GM13977 (cell line): Measurements from ENCODE around the gene PKP4.

Source experiments
- DNase-seq: peaks from one replicate; pipeline ENCODE4 v3.0.0; 2012; ENCODE audit warnings: low spot score
- CTCF ChIP-seq: IDR thresholded peaks from 2 replicates; pipeline ENCODE4 v1.5.1; 2012; ENCODE audit warnings: mild to moderate bottlenecking, control low read depth; ENCODE audit not compliant: insufficient read depth; ENCODE audit errors: extremely low read depth, missing control alignments
- in situ Hi-C: fragments of 300-500 bp; cut with MboI; formaldehyde crosslinking; loops from one replicate; pipeline ENCODE4 v1.12.0; 2022; ENCODE audit warnings: low sequenced_read_pairs, low pct_unique_long_range_greater_than_20kb, mixed read lengths, inconsistent platforms; ENCODE audit not compliant: unreplicated experiment

Gene PKP4

GRCh38 chr2:158650646-158651357 lies 194.1 kb downstream of the PKP4 start:
- TF ChIP-seq CTCF: no peak
- no peak for DNase-seq
- in situ Hi-C loops: no loop called here

DNA sequence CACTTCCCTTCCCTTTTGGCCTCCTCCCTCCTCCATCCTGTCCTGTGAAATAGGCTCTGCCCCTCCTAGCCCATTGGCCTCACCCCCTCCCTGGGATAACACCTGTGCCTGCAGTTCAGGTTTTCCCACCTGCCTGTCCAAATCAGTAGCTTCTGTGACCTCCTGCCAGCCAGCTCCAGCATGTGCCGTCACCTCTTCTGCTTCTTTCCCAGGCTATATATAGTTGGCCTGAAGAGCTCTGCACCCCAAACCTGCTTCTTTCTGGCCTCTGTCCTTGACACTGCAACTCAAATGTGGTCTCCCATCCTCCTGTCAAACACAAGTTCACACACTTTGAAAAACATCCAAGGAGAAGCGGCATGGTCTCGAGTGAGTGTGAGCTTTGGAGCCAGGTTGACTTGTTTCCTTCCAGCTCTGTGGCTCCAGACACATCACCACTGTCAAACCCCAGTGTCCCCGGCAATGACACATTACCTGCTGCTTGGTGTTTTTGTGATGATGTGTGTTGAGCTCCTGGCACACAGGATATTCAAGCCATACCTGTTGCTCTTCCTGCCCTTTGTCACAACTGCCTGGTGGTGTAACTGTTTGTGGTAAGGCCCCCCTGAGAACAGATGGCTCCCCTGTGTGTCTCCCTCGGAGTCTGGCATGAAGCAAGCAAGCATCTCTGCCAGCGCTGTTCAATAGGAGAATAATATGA lies 194.8 kb downstream of the PKP4 start:
- in situ Hi-C loops: no loop called here
- TF ChIP-seq CTCF: no peak
- no peak for DNase-seq

DNA sequence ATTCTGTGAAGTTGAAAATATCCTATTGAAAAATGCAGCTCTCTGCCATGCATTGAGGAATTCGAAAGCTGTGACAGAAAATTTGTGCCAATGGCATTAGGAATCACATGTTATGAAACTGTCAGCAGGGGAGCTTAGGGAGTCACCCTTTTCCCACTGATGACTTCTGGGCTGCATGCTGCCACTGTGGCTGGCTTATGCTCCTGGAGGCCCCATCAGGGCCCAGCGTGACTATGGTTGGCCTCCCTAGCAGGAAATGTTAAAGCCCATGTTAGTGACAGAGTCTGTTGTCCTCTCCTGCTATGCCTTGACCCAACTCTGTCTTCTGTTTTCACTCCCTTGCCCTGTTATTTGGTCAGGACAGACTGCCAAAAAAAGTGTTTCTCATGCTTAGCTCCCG lies 198.9 kb downstream of the PKP4 start:
- TF ChIP-seq CTCF: no peak
- no peak for DNase-seq
- in situ Hi-C loops: no loop called here

DNA sequence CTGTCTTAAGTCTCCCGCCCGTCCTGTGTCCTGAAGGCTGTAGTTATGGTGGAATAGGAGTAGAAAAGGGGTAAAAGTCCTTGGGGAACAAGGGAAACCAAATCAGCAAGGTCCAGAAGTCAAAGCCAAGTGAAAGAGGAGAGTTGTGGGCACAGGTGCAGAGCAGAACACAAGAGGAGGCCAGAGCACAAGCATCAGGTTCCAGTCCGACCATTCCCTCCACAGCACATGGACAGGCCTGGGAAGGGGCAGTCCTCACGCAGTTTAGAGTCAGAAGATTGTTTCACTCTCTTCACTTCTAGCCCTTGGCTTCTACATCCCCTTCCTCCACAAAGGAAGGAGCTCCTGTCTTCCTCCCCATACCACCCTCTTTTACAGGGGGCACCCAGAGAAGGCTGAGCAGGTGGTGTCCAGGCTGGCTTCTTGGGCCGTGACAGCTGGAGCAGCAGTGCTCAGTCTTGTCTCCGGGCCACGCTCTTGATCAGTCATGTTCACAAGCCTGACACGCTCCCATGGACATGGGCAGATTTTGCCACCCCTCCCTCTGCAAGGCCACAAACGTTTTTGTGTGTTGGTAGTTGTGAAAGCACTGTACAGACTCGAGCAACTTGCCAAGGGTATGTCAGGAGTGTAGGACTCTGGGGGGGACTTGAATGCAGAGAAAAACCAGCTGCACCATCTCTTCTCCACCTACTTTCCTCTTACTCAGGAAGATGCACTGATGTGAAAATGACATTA lies 199.9 kb downstream of the PKP4 start:
- in situ Hi-C loops: no loop called here
- no peak for DNase-seq
- TF ChIP-seq CTCF: no peak

GRCh38 chr2:158658396-158658795 lies 201.6 kb downstream of the PKP4 start:
- no peak for TF ChIP-seq CTCF
- DNase-seq: no peak
- in situ Hi-C loops: no loop called here

- no peak for TF ChIP-seq CTCF
- in situ Hi-C loops: no loop called here
- DNase-seq: no peak
Measured at GRCh38 chr2:158659483-158659882, 202.7 kb downstream of the PKP4 start.
